ENCODE data around the gene FBXL5. TPM values are rescaled to one million over a fixed set of nuclear protein-coding genes. Genes with fewer than 3 reads are reported as not detected.

FBXL5 gene
- total and polyA plus RNA-seq, 2 donors (not counting 1 experiment from before 2014, with no cell fraction given) = 21.2 to 41.0 TPM

DNA sequence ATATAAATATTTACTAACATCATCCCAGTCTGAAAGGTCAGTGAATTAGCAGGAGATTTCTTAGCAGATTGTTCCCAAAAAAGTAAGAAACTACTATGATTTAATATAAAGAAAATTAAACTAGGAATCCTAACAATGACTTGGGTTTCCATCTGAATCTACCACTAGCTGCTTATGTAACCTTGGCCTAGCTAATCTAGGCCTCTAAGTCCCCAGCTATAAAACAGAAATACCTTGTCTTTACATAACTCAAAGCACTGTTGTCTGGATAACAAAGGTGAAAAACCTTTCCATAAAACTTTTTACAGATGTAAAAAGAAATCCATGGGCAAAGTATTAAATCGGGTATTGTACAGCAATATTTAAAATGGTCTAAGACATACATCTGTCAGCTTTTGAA, 3.0 kb downstream of the FBXL5 start:
- H3K27ac ChIP-seq (ENCODE audit: low read length in 2 of 2) = peak overlapping the region in 1 of 2 donors; percentile 97
- CTCF ChIA-PET = interaction anchor here (1.2 to 1.4 kb wide), 2 partner anchors 10 to 12 kb away, joined by 3 read pairs; no protein-coding TSS in a partner anchor
- TF ChIP-seq CTCF (IDR thresholded peaks at IDR 0.05) (no peak), EZH2 (IDR thresholded peaks at IDR 0.05; ENCODE audit: borderline replicate concordance, insufficient read depth, low read depth, low read length, poor library complexity, severe bottlenecking) (no peak)
- WGBS (ENCODE audit: insufficient coverage) = no CpG with 5 or more reads among the region's 1 CpG
- H3K4me1 ChIP-seq (ENCODE audit: control insufficient read depth in 2 of 2, insufficient read depth in 2 of 2, low read length in 2 of 2) = peaks cover 32 to 47% of the 10 kb centered on the region in 2 donors
- DNase-seq (no peak), ATAC-seq (ENCODE audit: low read depth) (no peak)
- H2AFZ ChIP-seq (ENCODE audit: insufficient read depth, low read depth, low read length, poor library complexity, severe bottlenecking) = no peak overlapping the region
- peaks cover 82% of the 10 kb centered on the region for H3K79me2 ChIP-seq (ENCODE audit: control insufficient read depth, insufficient read depth, low read length)
- no peak overlapping the region for H3K4me3 Mint-ChIP-seq
- H3K4me2 ChIP-seq (replicated peaks; ENCODE audit: low read depth, low read length, poor library complexity, severe bottlenecking) = peak overlapping the region; percentile 33
- H4K20me1 ChIP-seq (ENCODE audit: control insufficient read depth, insufficient read depth, low read length, poor library complexity, severe bottlenecking) = peaks cover 38% of the 10 kb centered on the region
- H3K4me1 Mint-ChIP-seq = peaks cover 53% of the 10 kb centered on the region
- no peaks in the 10 kb centered on the region for H3K27me3 ChIP-seq (replicated peaks in 1 of 4; ENCODE audit: control extremely low read depth in 1 of 4, control insufficient read depth in 3 of 4, insufficient read depth in 4 of 4, low read length in 3 of 4)
- intact Hi-C loops (cut with micrococcal nuclease) = loop anchor here (5.0 to 10.0 kb wide), 4 partner anchors 123 to 573 kb away; partner anchors contain the start of genes CD38 and TAPT1
- no peak overlapping the region for H3K27ac Mint-ChIP-seq
- H3K9ac ChIP-seq (ENCODE audit: low read length) = no peak overlapping the region
- POLR2A ChIA-PET = no interaction called here
- no peaks in the 10 kb centered on the region for H3K9me3 ChIP-seq (ENCODE audit: control extremely low read depth in 1 of 3, control insufficient read depth in 2 of 3, insufficient read depth in 1 of 3, low read length in 2 of 3)
- no peaks in the 10 kb centered on the region for H3K9me3 Mint-ChIP-seq (ENCODE audit: insufficient read depth)
- no peaks in the 10 kb centered on the region for H3K36me3 ChIP-seq (replicated peaks in 1 of 2; ENCODE audit: control extremely low read depth in 1 of 2, control insufficient read depth in 1 of 2, extremely low read depth in 1 of 2, insufficient read depth in 2 of 2, low read length in 1 of 2)
- H3K27me3 Mint-ChIP-seq = no peaks in the 10 kb centered on the region
- H3K4me3 ChIP-seq (ENCODE audit: control extremely low read depth in 1 of 5, extremely low read depth in 1 of 5, insufficient read depth in 1 of 5, low read depth in 2 of 5, low read length in 4 of 5) = no peak overlapping the region

DNA sequence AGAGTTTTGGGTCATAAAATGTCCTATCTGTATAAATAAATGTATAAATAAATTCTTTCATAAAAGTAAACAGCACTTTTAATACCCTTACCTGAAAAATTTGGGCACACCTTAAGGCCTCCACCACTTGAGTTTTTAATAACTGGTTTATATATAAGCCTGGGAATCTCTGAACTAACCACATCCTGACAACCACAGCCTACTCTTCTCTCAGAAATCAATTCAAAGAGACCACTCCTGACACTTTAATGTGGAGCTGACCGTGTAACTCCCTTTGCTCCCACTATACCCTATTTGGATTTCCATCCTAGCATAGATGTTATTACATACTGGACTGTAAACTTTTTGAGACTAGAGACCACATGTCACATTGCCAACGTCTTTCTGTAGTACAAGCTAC, 3.5 kb downstream of the FBXL5 start:
- Histone ChIP-seq H3K27ac (ENCODE audit: low read length in 2 of 2) (peak overlapping the region in 1 of 2 donors; percentile 97), H3K4me3 (ENCODE audit: control extremely low read depth in 1 of 5, extremely low read depth in 1 of 5, insufficient read depth in 1 of 5, low read depth in 2 of 5, low read length in 4 of 5) (peak overlapping the region in 1 of 5 experiments; percentile 3), H3K4me2 (replicated peaks; ENCODE audit: low read depth, low read length, poor library complexity, severe bottlenecking) (peak overlapping the region; percentile 33), H4K20me1 (ENCODE audit: control insufficient read depth, insufficient read depth, low read length, poor library complexity, severe bottlenecking) (peaks cover 38% of the 10 kb centered on the region), H2AFZ (ENCODE audit: insufficient read depth, low read depth, low read length, poor library complexity, severe bottlenecking) (no peak overlapping the region), H3K79me2 (ENCODE audit: control insufficient read depth, insufficient read depth, low read length) (peaks cover 87% of the 10 kb centered on the region), H3K36me3 (replicated peaks in 1 of 2; ENCODE audit: control extremely low read depth in 1 of 2, control insufficient read depth in 1 of 2, extremely low read depth in 1 of 2, insufficient read depth in 2 of 2, low read length in 1 of 2) (no peaks in the 10 kb centered on the region), H3K9me3 (ENCODE audit: control extremely low read depth in 1 of 3, control insufficient read depth in 2 of 3, insufficient read depth in 1 of 3, low read length in 2 of 3) (no peaks in the 10 kb centered on the region), H3K9ac (ENCODE audit: low read length) (no peak overlapping the region), H3K4me1 (ENCODE audit: control insufficient read depth in 2 of 2, insufficient read depth in 2 of 2, low read length in 2 of 2) (peaks cover 32 to 47% of the 10 kb centered on the region in 2 donors), H3K27me3 (replicated peaks in 1 of 4; ENCODE audit: control extremely low read depth in 1 of 4, control insufficient read depth in 3 of 4, insufficient read depth in 4 of 4, low read length in 3 of 4) (no peaks in the 10 kb centered on the region)
- H3K27me3 Mint-ChIP-seq = no peaks in the 10 kb centered on the region
- no peak overlapping the region for H3K4me3 Mint-ChIP-seq
- intact Hi-C loops (cut with micrococcal nuclease) = loop anchor here (5.0 to 10.0 kb wide), 4 partner anchors 123 to 573 kb away; partner anchors contain the start of genes CD38 and TAPT1
- H3K4me1 Mint-ChIP-seq = peaks cover 53% of the 10 kb centered on the region
- DNase-seq (no peak), ATAC-seq (ENCODE audit: low read depth) (no peak)
- CTCF ChIA-PET = interaction anchor here (0.9 to 1.7 kb wide), 3 partner anchors 10 to 420 kb away, joined by 3 to 6 read pairs (median 3); no protein-coding TSS in a partner anchor
- H3K27ac Mint-ChIP-seq = no peak overlapping the region
- H3K9me3 Mint-ChIP-seq (ENCODE audit: insufficient read depth) = no peaks in the 10 kb centered on the region
- WGBS (ENCODE audit: insufficient coverage) = 10% methylated on average over 1 of the region's 2 CpGs
- TF ChIP-seq CTCF (IDR thresholded peaks at IDR 0.05) (no peak), EZH2 (IDR thresholded peaks at IDR 0.05; ENCODE audit: borderline replicate concordance, insufficient read depth, low read depth, low read length, poor library complexity, severe bottlenecking) (no peak)
- POLR2A ChIA-PET = no interaction called here
